Coronary artery (tissue), 2 donors: ENCODE results near the gene ASCL2.
A peak's percentile ranks its signal among the peaks of the same experiment; 100 is the strongest.

Experiments
- DNase-seq: peaks from one replicate; pipeline ENCODE4 v3.0.0-alpha.2; 2017; ENCODE audit warnings: low spot score
- H3K27ac ChIP-seq, 2 donors: fragments of 200-600 bp; sonication (generic); one replicate each; pipeline ENCODE4 v1.5.1; 2016 to 2019
- H3K4me3 ChIP-seq: fragments of 200-600 bp; sonication (generic); 2 replicates; pipeline ENCODE4 v1.5.1; 2016; ENCODE audit warnings: mild to moderate bottlenecking, moderate library complexity
- CTCF ChIP-seq: fragments of 200-600 bp; sonication (generic); IDR thresholded peaks from one replicate; pipeline ENCODE4 v1.5.1; 2019; ENCODE audit warnings: antibody characterized with exemption

The ASCL2 gene

GRCh38 chr11:2312232-2313042 lies 42.0 kb upstream of the ASCL2 start:
- H3K27ac ChIP-seq: peak overlapping the region; percentile 74 to 86
- DNase-seq: peak; percentile 81
- no peak overlapping the region for H3K4me3 ChIP-seq
- TF ChIP-seq CTCF: no peak

GRCh38 chr11:2311353-2312133 lies 41.2 kb upstream of the ASCL2 start:
- no peak for DNase-seq
- H3K27ac ChIP-seq: peak overlapping the region; percentile 74 to 86
- H3K4me3 ChIP-seq: no peak overlapping the region
- TF ChIP-seq CTCF: no peak

GRCh38 chr11:2310786-2311352 lies 40.5 kb upstream of the ASCL2 start:
- TF ChIP-seq CTCF: no peak
- peak; percentile 68 for DNase-seq
- Histone ChIP-seq H3K4me3 (no peak overlapping the region), H3K27ac (peak overlapping the region in 1 of 2 donors; percentile 86)

GRCh38 chr11:2310073-2310785 lies 39.8 kb upstream of the ASCL2 start:
- no peak overlapping the region for H3K4me3 ChIP-seq
- no peak for DNase-seq
- no peak overlapping the region for H3K27ac ChIP-seq
- TF ChIP-seq CTCF: no peak

GRCh38 chr11:2309251-2310072 lies 39.1 kb upstream of the ASCL2 start:
- DNase-seq: peak; percentile 67
- no peak overlapping the region for H3K27ac ChIP-seq
- H3K4me3 ChIP-seq: no peak overlapping the region
- TF ChIP-seq CTCF: no peak

- TF ChIP-seq CTCF: no peak
- peak; percentile 71 for DNase-seq
- H3K27ac ChIP-seq: no peak overlapping the region
- H3K4me3 ChIP-seq: no peak overlapping the region
Observed at GRCh38 chr11:2308713-2309112, 38.3 kb upstream of the ASCL2 start.
